Psoas muscle (tissue), 8 donors: ENCODE results near the gene ZNF469. TPM values are rescaled to one million over a fixed set of nuclear protein-coding genes. Genes with fewer than 3 reads are reported as not detected.

Experiments used
- ATAC-seq, 4 donors: fragments of 200-7000 bp; cut with Tn5 transposase; one replicate each; pipeline ENCODE4 v1.9.1; 2020; ENCODE audit warnings: moderate library complexity in 3 of 4, mild to moderate bottlenecking in 2 of 4
- DNase-seq, 2 donors: peaks; one replicate each; pipeline ENCODE4 v3.0.0-alpha.2; 2020
- H3K27ac ChIP-seq: fragments of 200-600 bp; one replicate; pipeline ENCODE4 v1.8.0; 2022
- H3K27me3 ChIP-seq, 3 donors: fragments of 200-600 bp in 1 of 3; one replicate each; pipeline versions ENCODE4 v1.6.1 to v1.8.0; 2013 to 2022; ENCODE audit warnings: low read length in 2 of 3, mild to moderate bottlenecking in 2 of 3, moderate library complexity in 1 of 3; ENCODE audit not compliant: insufficient read depth in 3 of 3
- H3K36me3 ChIP-seq, 2 donors: fragments of 200-600 bp in 1 of 2; one replicate each; pipeline versions ENCODE4 v1.6.1 to v1.8.0; 2013 to 2022; ENCODE audit warnings: low read depth in 1 of 2, mild to moderate bottlenecking in 1 of 2, moderate library complexity in 1 of 2; ENCODE audit not compliant: insufficient read depth in 1 of 2
- H3K4me1 ChIP-seq: fragments of 200-600 bp; one replicate; pipeline ENCODE4 v1.8.0; 2022
- H3K4me3 ChIP-seq: fragments of 200-600 bp; one replicate; pipeline ENCODE4 v1.8.0; 2022; ENCODE audit warnings: mild to moderate bottlenecking
- H3K9me3 ChIP-seq: fragments of 200-600 bp; one replicate; pipeline ENCODE4 v1.8.0; 2022
- CTCF ChIP-seq: fragments of 200-600 bp; IDR thresholded peaks from one replicate; pipeline ENCODE4 v1.8.0; 2022; ENCODE audit warnings: antibody characterized with exemption
- WGBS, 3 donors: extraction: QIAGEN DNeasy Blood & Tissue Kit; methylation state at CpG; one replicate each; pipeline versions ENCODE4 v1.1.6 to v1.1.7; 2013; 5-methylcytosine and 5-hydroxymethylcytosine counted together
- intact Hi-C, 2 donors: fragments of 100-400 bp; cut with DNase I; formaldehyde crosslinking; loops; one replicate each; pipeline versions ENCODE4 v1.11.0 to v1.14.2; 2022
- polyA plus RNA-seq, 3 donors: library from polyadenylated mRNA; stranded (reverse); fragments of 200-250 nt; gene quantifications; one replicate each; pipeline ENCODE4 v1.2.3, GENCODE V29; 2013
- total RNA-seq, 4 donors: library from RNA; stranded (reverse); fragmentation: NEBNext Ultra II Directional in 2 of 4; extraction: Animal tissue kit (Norgen Biotek cat#: 25700) in 2 of 4; gene quantifications; one replicate each; pipeline versions ENCODE4 v1.2.1 to v1.2.4, GENCODE V29; 2021 to 2023
- donor health status: healthy with polysubstance abuse.
- donor health status: DM: no; HTN: no; CAD: no; lungs with moderate emphysema.
- donor health status: Bipolar disorder and iron deficiency.
- donor health status: healthy.
- donor health status: DM: yes; HTN: yes; CAD: no.
- donor health status: DM: no; HTN: no; CAD: no.
- donor health status: DM: no; HTN: no; CAD: no.
- donor health status: DM: yes; HTN: yes; CAD: no.

Gene ZNF469
- total and polyA plus RNA-seq, 7 donors: 0.08 to 1.7 (median 0.30) TPM

GRCh38 chr16:88349903-88350900 is 32.6 kb upstream of the ZNF469 start:
- Histone ChIP-seq H3K4me1 (no peaks in the 10 kb centered on the region), H3K27me3 (peaks cover 0 to 2% (median 2%) of the 10 kb centered on the region in 3 donors), H3K4me3 (no peak overlapping the region), H3K9me3 (no peaks in the 10 kb centered on the region), H3K27ac (no peak overlapping the region), H3K36me3 (no peaks in the 10 kb centered on the region)
- no peak for TF ChIP-seq CTCF
- ATAC-seq (no peak), DNase-seq (peak in 1 of 2 donors; percentile 5)
- WGBS, 3 donors: 74 to 82% (median 80%) methylated on average over 31 to 32 of the region's 32 CpGs
- intact Hi-C loops: no loop called here

GRCh38 chr16:88350922-88351321 is 31.8 kb upstream of the ZNF469 start:
- 79 to 88% (median 79%) methylated on average over 15 of the region's 15 CpGs for WGBS, 3 donors
- Histone ChIP-seq H3K4me3 (no peak overlapping the region), H3K27me3 (peaks cover 0 to 2% (median 2%) of the 10 kb centered on the region in 3 donors), H3K27ac (no peak overlapping the region), H3K36me3 (no peaks in the 10 kb centered on the region), H3K9me3 (no peaks in the 10 kb centered on the region), H3K4me1 (no peaks in the 10 kb centered on the region)
- ATAC-seq (no peak), DNase-seq (peak in 1 of 2 donors; percentile 4)
- TF ChIP-seq CTCF: no peak
- intact Hi-C loops: no loop called here

GRCh38 chr16:88351491-88352101 is 31.2 kb upstream of the ZNF469 start:
- no peak for ATAC-seq
- H3K4me3 ChIP-seq: no peak overlapping the region
- TF ChIP-seq CTCF: no peak
- H3K27me3 ChIP-seq: peaks cover 0 to 2% (median 0%) of the 10 kb centered on the region in 3 donors
- H3K4me1 ChIP-seq: no peaks in the 10 kb centered on the region
- H3K9me3 ChIP-seq: no peaks in the 10 kb centered on the region
- 87 to 89% (median 88%) methylated on average over 29 to 30 of the region's 30 CpGs for WGBS, 3 donors
- H3K27ac ChIP-seq: no peak overlapping the region
- H3K36me3 ChIP-seq: no peaks in the 10 kb centered on the region
- peak in 1 of 2 donors; percentile 7 for DNase-seq
- intact Hi-C loops: no loop called here

- ATAC-seq: peak in 1 of 4 donors; percentile 15
These were observed 30.2 kb upstream of the ZNF469 start for GRCh38 chr16:88352261-88353200.

More at GRCh38 chr16:88352261-88353200, 30.2 kb upstream of the ZNF469 start:
- Histone ChIP-seq H3K36me3 (no peaks in the 10 kb centered on the region), H3K4me3 (no peak overlapping the region), H3K4me1 (no peaks in the 10 kb centered on the region), H3K27me3 (peaks cover 0 to 2% (median 0%) of the 10 kb centered on the region in 3 donors), H3K9me3 (no peaks in the 10 kb centered on the region), H3K27ac (no peak overlapping the region)
- WGBS, 3 donors: 88 to 93% (median 88%) methylated on average over 23 of the region's 23 CpGs
- DNase-seq: peak in 1 of 2 donors; percentile 6
- intact Hi-C loops: no loop called here
- no peak for TF ChIP-seq CTCF
